Fibroblast of lung (primary cell): ENCODE measurements around the gene RAB11FIP3. TPM values are rescaled to one million over a fixed set of nuclear protein-coding genes. Genes with fewer than 3 reads are reported as not detected.

Source experiments
- DNase-seq, 2 donors: peaks; one replicate each; pipeline versions ENCODE4 v3.0.0 to v3.0.0-alpha.2; 2010; ENCODE audit warnings: low read depth in 2 of 2
- H2AFZ ChIP-seq: 2 replicates; pipeline ENCODE4 v1.5.1; 2012; ENCODE audit warnings: low read length, control low read depth, inconsistent platforms
- H3K27ac ChIP-seq: 2 replicates; pipeline ENCODE4 v1.5.1; 2011; ENCODE audit warnings: low read length, control low read depth; ENCODE audit not compliant: insufficient read depth
- H3K27me3 ChIP-seq: 2 replicates; pipeline ENCODE4 v1.5.1; 2011; ENCODE audit warnings: mild to moderate bottlenecking, low read length; ENCODE audit not compliant: control insufficient read depth, insufficient read depth
- H3K36me3 ChIP-seq: 2 replicates; pipeline ENCODE4 v1.5.1; 2011; ENCODE audit warnings: low read length; ENCODE audit not compliant: control insufficient read depth, insufficient read depth
- H3K4me1 ChIP-seq: 2 replicates; pipeline ENCODE4 v1.5.1; 2011; ENCODE audit warnings: low read length; ENCODE audit not compliant: control insufficient read depth, insufficient read depth; ENCODE audit errors: extremely low read depth
- H3K4me2 ChIP-seq: 2 replicates; pipeline ENCODE4 v1.5.1; 2011; ENCODE audit warnings: low read length, control low read depth; ENCODE audit not compliant: insufficient read depth; ENCODE audit errors: extremely low read depth
- H3K4me3 ChIP-seq, 4 experiments: fragments of 200-600 bp in 1 of 4; sonication (generic) in 1 of 4; replicated peaks in 1 of 4; 2 replicates each; pipeline ENCODE4 v1.5.1; 2011 to 2016; ENCODE audit warnings: low read length in 4 of 4, low read depth in 3 of 4, mild to moderate bottlenecking in 3 of 4, control low read depth in 2 of 4, inconsistent platforms in 1 of 4, mixed read lengths in 1 of 4; ENCODE audit not compliant: insufficient read depth in 1 of 4; ENCODE audit errors: control extremely low read depth in 1 of 4
- H3K79me2 ChIP-seq: 2 replicates; pipeline ENCODE4 v1.5.1; 2012; ENCODE audit warnings: mild to moderate bottlenecking, low read length, inconsistent platforms; ENCODE audit not compliant: control insufficient read depth, insufficient read depth
- H3K9ac ChIP-seq: 2 replicates; pipeline ENCODE4 v1.5.1; 2011; ENCODE audit warnings: mild to moderate bottlenecking, low read length, control low read depth; ENCODE audit not compliant: insufficient read depth
- H3K9me3 ChIP-seq: 2 replicates; pipeline ENCODE4 v1.5.1; 2012; ENCODE audit warnings: low read depth, low read length; ENCODE audit not compliant: control insufficient read depth, insufficient read depth
- H4K20me1 ChIP-seq: 2 replicates; pipeline ENCODE4 v1.5.1; 2011; ENCODE audit warnings: low read length; ENCODE audit not compliant: control insufficient read depth, insufficient read depth; ENCODE audit errors: extremely low read depth
- CTCF ChIP-seq, 2 donors: IDR thresholded peaks in 1 of 2; conservative IDR thresholded peaks in 1 of 2; 1 replicate in 1 of 2; 2 replicates in 1 of 2; pipeline ENCODE4 v1.5.1; 2011 to 2012; ENCODE audit warnings: low read length in 2 of 2, control low read depth in 1 of 2, inconsistent platforms in 1 of 2, low read depth in 1 of 2, mild to moderate bottlenecking in 1 of 2
- EZH2 ChIP-seq: IDR thresholded peaks from 2 replicates; pipeline ENCODE4 v1.5.1; 2012; ENCODE audit warnings: low read length, control low read depth, mild to moderate bottlenecking; ENCODE audit errors: missing control alignments
- polyA plus RNA-seq, 2 donors: library from polyadenylated mRNA; depleted of rRNA in 1 of 2; stranded (reverse) in 1 of 2; unstranded in 1 of 2; fragments of >200 nt; gene quantifications; 2 replicates each; pipeline ENCODE4 v1.2.1, GENCODE V29; 2011 to 2012; ENCODE audit warnings: missing spikeins in 1 of 2
- total RNA-seq: library from RNA; depleted of rRNA; stranded (reverse); fragments of >200 nt; gene quantifications from 2 replicates; pipeline ENCODE4 v1.2.1, GENCODE V29; 2014

Gene RAB11FIP3
- total and polyA plus RNA-seq, 2 donors (not counting 1 experiment from before 2014, with no cell fraction given) = 7.3 to 22.1 TPM

- TF ChIP-seq CTCF (conservative IDR thresholded peaks at IDR 0.05 in 1 of 2, IDR thresholded peaks at IDR 0.05 in 1 of 2; ENCODE audit: low read depth in 1 of 2, low read length in 2 of 2) (no peak), EZH2 (no peak)
- Histone ChIP-seq H3K4me3 (no peak overlapping the region), H3K27ac (no peak overlapping the region), H3K79me2 (no peaks in the 10 kb centered on the region), H3K27me3 (peaks cover 16% of the 10 kb centered on the region), H3K4me1 (no peaks in the 10 kb centered on the region), H3K9me3 (no peaks in the 10 kb centered on the region), H3K36me3 (peaks cover 7% of the 10 kb centered on the region), H3K4me2 (no peak overlapping the region), H3K9ac (no peak overlapping the region), H4K20me1 (no peaks in the 10 kb centered on the region), H2AFZ (no peak overlapping the region)
- DNase-seq = no peak
These were observed 131.2 kb downstream of the RAB11FIP3 start for GRCh38 chr16:556474-557173.

- DNase-seq = no peak
- TF ChIP-seq EZH2 (no peak), CTCF (conservative IDR thresholded peaks at IDR 0.05 in 1 of 2, IDR thresholded peaks at IDR 0.05 in 1 of 2; ENCODE audit: low read depth in 1 of 2, low read length in 2 of 2) (no peak)
These were observed 132.2 kb downstream of the RAB11FIP3 start for GRCh38 chr16:557463-558297.

GRCh38 chr16:558298-559020, 133.0 kb downstream of the RAB11FIP3 start:
- Histone ChIP-seq H3K79me2 (no peaks in the 10 kb centered on the region), H3K36me3 (no peaks in the 10 kb centered on the region), H3K4me1 (no peaks in the 10 kb centered on the region), H3K9me3 (no peaks in the 10 kb centered on the region), H2AFZ (no peak overlapping the region), H3K4me2 (no peak overlapping the region), H3K27ac (no peak overlapping the region), H3K4me3 (no peak overlapping the region), H3K9ac (no peak overlapping the region), H4K20me1 (no peaks in the 10 kb centered on the region), H3K27me3 (peaks cover 19% of the 10 kb centered on the region)
- TF ChIP-seq CTCF (conservative IDR thresholded peaks at IDR 0.05 in 1 of 2, IDR thresholded peaks at IDR 0.05 in 1 of 2; ENCODE audit: low read depth in 1 of 2, low read length in 2 of 2) (no peak), EZH2 (no peak)
- DNase-seq = no peak

More at GRCh38 chr16:557463-558297, 132.2 kb downstream of the RAB11FIP3 start:
- H3K36me3 ChIP-seq = peaks cover 3% of the 10 kb centered on the region
- H3K9ac ChIP-seq = no peak overlapping the region
- H3K4me2 ChIP-seq = no peak overlapping the region
- H3K27me3 ChIP-seq = peaks cover 19% of the 10 kb centered on the region
- no peaks in the 10 kb centered on the region for H4K20me1 ChIP-seq
- no peaks in the 10 kb centered on the region for H3K9me3 ChIP-seq
- no peak overlapping the region for H3K4me3 ChIP-seq
- H3K79me2 ChIP-seq = no peaks in the 10 kb centered on the region
- H2AFZ ChIP-seq = no peak overlapping the region
- H3K27ac ChIP-seq = no peak overlapping the region
- no peaks in the 10 kb centered on the region for H3K4me1 ChIP-seq
